ENCODE measurements around the gene TPSD1. TPM values are rescaled to one million over a fixed set of nuclear protein-coding genes. Genes with fewer than 3 reads are reported as not detected.

Gene TPSD1
- total and polyA plus RNA-seq, 10 of the 15 experiments (the other 5 are each of a cell fraction or from before 2014, with no cell fraction given), result not detected

GRCh38 chr16:1300664-1301476, 45.0 kb downstream of the TPSD1 start (continued):
- TF ChIP-seq RB1 (IDR thresholded peaks at IDR 0.05; ENCODE audit: borderline replicate concordance), result 0 out of 2 replicates have a peak, but pooled peaks have one; percentile 42
- peak; percentile 79 for TF ChIP-seq YY1 (IDR thresholded peaks at IDR 0.05; ENCODE audit: low read depth, low read length)
- no peak for TF ChIP-seq MLLT1 (IDR thresholded peaks at IDR 0.05)
- no peak for TF ChIP-seq IKZF2 (IDR thresholded peaks at IDR 0.05)
- no peak for TF ChIP-seq SKIL (IDR thresholded peaks at IDR 0.05; ENCODE audit: low read depth, poor library complexity, severe bottlenecking)
- peak; percentile 43; the same call in 1 of the 2 replicates for TF ChIP-seq IKZF1 (conservative IDR thresholded peaks at IDR 0.05)
- TF ChIP-seq EED (IDR thresholded peaks at IDR 0.05; ENCODE audit: low read depth), result no peak
- peak; percentile 52; the same call in 1 of the 2 replicates for TF ChIP-seq SMC3 (IDR thresholded peaks at IDR 0.05; ENCODE audit: borderline replicate concordance, low read length)
- peak; percentile 74 for TF ChIP-seq MEF2B (IDR thresholded peaks at IDR 0.05; ENCODE audit: partially characterized antibody, poor library complexity, severe bottlenecking)
- TF ChIP-seq TCF3 (IDR thresholded peaks at IDR 0.05; ENCODE audit: borderline replicate concordance, insufficient read depth, low read depth, low read length), result 0 out of 2 replicates have a peak, but pooled peaks have one; percentile 22
- TF ChIP-seq BRCA1 (IDR thresholded peaks at IDR 0.05; ENCODE audit: low read depth, low read length), result no peak
- TF ChIP-seq MTA2 (IDR thresholded peaks at IDR 0.05; ENCODE audit: low read depth), result no peak
- no peak for TF ChIP-seq ZNF207 (IDR thresholded peaks at IDR 0.05; ENCODE audit: borderline replicate concordance)
- TF ChIP-seq BHLHE40 (IDR thresholded peaks at IDR 0.05; ENCODE audit: borderline replicate concordance in 1 of 2, low read depth in 2 of 2, low read length in 1 of 2), result peak in 1 of 2 experiments; percentile 33; a peak in 1 of 4 replicates
- no peak for TF ChIP-seq ZSCAN29 (IDR thresholded peaks at IDR 0.05)
- no peak for TF ChIP-seq HDGF (IDR thresholded peaks at IDR 0.05)
- TF ChIP-seq RAD21 (IDR thresholded peaks at IDR 0.05; ENCODE audit: insufficient read depth, low read depth, low read length), result peak; percentile 53
